Neural crest cell (in vitro differentiated cells): ENCODE measurements around the gene INHBC. TPM values are rescaled to one million over a fixed set of nuclear protein-coding genes. Genes with fewer than 3 reads are reported as not detected.

Source experiments
- DNase-seq: peaks from one replicate; pipeline ENCODE4 v3.0.0; 2021; ENCODE audit warnings: low read depth, mixed read lengths, low spot score
- H3K27ac Mint-ChIP-seq: one replicate; pipeline ENCODE4 v1.8.0; 2021; ENCODE audit warnings: mild to moderate bottlenecking, mixed read lengths; ENCODE audit not compliant: unreplicated experiment
- H3K27me3 Mint-ChIP-seq: 2 replicates; pipeline ENCODE4 v1.8.0; 2021; ENCODE audit warnings: low read depth, mild to moderate bottlenecking, mixed read lengths
- H3K36me3 Mint-ChIP-seq: 2 replicates; pipeline ENCODE4 v1.8.0; 2021; ENCODE audit warnings: low read depth, mild to moderate bottlenecking, mixed read lengths
- H3K4me1 Mint-ChIP-seq: 2 replicates; pipeline ENCODE4 v1.8.0; 2021; ENCODE audit warnings: mixed read lengths
- H3K4me3 Mint-ChIP-seq: one replicate; pipeline ENCODE4 v1.8.0; 2021; ENCODE audit warnings: mild to moderate bottlenecking, mixed read lengths
- H3K9me3 Mint-ChIP-seq: 2 replicates; pipeline ENCODE4 v1.8.0; 2021; ENCODE audit warnings: mixed read lengths
- CTCF ChIP-seq: fragments of 200-600 bp; sonication (generic); conservative IDR thresholded peaks from 2 replicates; pipeline ENCODE4 v1.5.0; 2021; ENCODE audit warnings: antibody characterized with exemption, mild to moderate bottlenecking
- total RNA-seq: library from RNA; stranded (reverse); gene quantifications from 2 replicates; pipeline ENCODE4 v1.2.1, GENCODE V29; 2021

INHBC gene
- total RNA-seq, 1 donor from 2014 or later, result not detected

GRCh38 chr12:57481671-57482070 is 47.1 kb downstream of the INHBC start:
- Mint-ChIP-seq H3K4me1 (no peaks in the 10 kb centered on the region), H3K27ac (no peak overlapping the region), H3K27me3 (peaks cover 63% of the 10 kb centered on the region)

GRCh38 chr12:57483466-57483865 is 48.9 kb downstream of the INHBC start:
- Mint-ChIP-seq H3K4me3 (no peak overlapping the region), H3K9me3 (no peaks in the 10 kb centered on the region), H3K4me1 (peaks cover 6% of the 10 kb centered on the region), H3K27ac (no peak overlapping the region), H3K36me3 (no peaks in the 10 kb centered on the region), H3K27me3 (peaks cover 45% of the 10 kb centered on the region)
- no peak for TF ChIP-seq CTCF
- no peak for DNase-seq

More at GRCh38 chr12:57481671-57482070, 47.1 kb downstream of the INHBC start:
- Mint-ChIP-seq H3K36me3 (no peaks in the 10 kb centered on the region), H3K9me3 (no peaks in the 10 kb centered on the region), H3K4me3 (no peak overlapping the region)
- TF ChIP-seq CTCF, result no peak
- DNase-seq, result no peak

GRCh38 chr12:57485695-57486094 is 51.1 kb downstream of the INHBC start:
- DNase-seq, result no peak
- Mint-ChIP-seq H3K36me3 (peaks cover 2% of the 10 kb centered on the region), H3K9me3 (no peaks in the 10 kb centered on the region), H3K4me3 (peak overlapping the region; percentile 36), H3K4me1 (peaks cover 21% of the 10 kb centered on the region), H3K27ac (no peak overlapping the region), H3K27me3 (peaks cover 23% of the 10 kb centered on the region)
- no peak for TF ChIP-seq CTCF

GRCh38 chr12:57487055-57487596 is 52.5 kb downstream of the INHBC start:
- Mint-ChIP-seq H3K27ac (peak overlapping the region; percentile 36), H3K36me3 (peaks cover 7% of the 10 kb centered on the region), H3K4me1 (peaks cover 25% of the 10 kb centered on the region), H3K9me3 (no peaks in the 10 kb centered on the region), H3K27me3 (peaks cover 11% of the 10 kb centered on the region), H3K4me3 (peak overlapping the region; percentile 97)
- DNase-seq, result no peak
- TF ChIP-seq CTCF, result no peak

GRCh38 chr12:57487597-57488401 is 53.2 kb downstream of the INHBC start, which contains the start of gene MARS1:
Gene MARS1 (plus strand): TSS chr12:57488068. CDS start chr12:57488091, 23 bp downstream.
- Mint-ChIP-seq H3K27ac (peak within 1 kb of the TSS; percentile 96), H3K9me3 (no peaks in the 10 kb centered on the region), H3K27me3 (peaks cover 11% of the 10 kb centered on the region), H3K4me3 (peak within 1 kb of the TSS; percentile 97), H3K36me3 (peaks cover 11% of the 10 kb centered on the region), H3K4me1 (peaks cover 25% of the 10 kb centered on the region)
- no peak for TF ChIP-seq CTCF
- peak; percentile 77 for DNase-seq
